ENCODE data around the gene FABP3. TPM values are rescaled to one million over a fixed set of nuclear protein-coding genes. Genes with fewer than 3 reads are reported as not detected.

Gene FABP3
- total and polyA plus RNA-seq, 12 donors: 23.8 to 233 (median 59.4) TPM

DNA sequence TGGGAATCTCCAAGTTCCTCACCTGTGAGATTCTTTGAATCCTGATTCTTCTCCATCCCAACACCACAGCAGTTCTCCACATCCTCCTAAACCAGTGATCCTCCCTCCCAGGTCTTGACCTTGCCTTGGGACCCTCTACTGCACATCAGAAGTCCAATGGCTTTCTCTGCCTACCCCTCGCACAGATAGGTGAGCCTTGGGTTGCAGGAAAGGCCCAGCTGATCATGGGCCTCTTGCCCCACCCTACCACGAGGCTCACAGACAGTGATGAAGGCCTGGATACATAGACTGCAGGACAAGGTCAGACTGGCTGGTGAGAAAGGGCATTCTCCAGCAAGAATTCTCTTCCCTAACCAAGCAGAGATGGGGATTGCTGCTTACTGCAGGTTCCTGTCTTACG, 825 bp downstream of the FABP3 start:
- intact Hi-C loops (cut with DNase I): no loop called here
- peak overlapping the region in 4 of 5 donors; percentile 82 to 93 (median 88) for H3K27ac ChIP-seq
- H3K36me3 ChIP-seq (replicated peaks in 1 of 2): no peaks in the 10 kb centered on the region
- 54 to 68% (median 60%) methylated on average over 3 of the region's 3 CpGs for WGBS, 4 donors
- no peaks in the 10 kb centered on the region for H3K9me3 ChIP-seq (replicated peaks in 1 of 3)
- DNase-seq: peak in 2 of 7 donors; percentile 28 to 55
- H3K4me1 ChIP-seq (replicated peaks in 1 of 2): peaks cover 59 to 71% of the 10 kb centered on the region in 2 donors
- no peaks in the 10 kb centered on the region for H3K27me3 ChIP-seq
- no peak for TF ChIP-seq POLR2A (IDR thresholded peaks at IDR 0.05)
- TF ChIP-seq, protein P1, sequence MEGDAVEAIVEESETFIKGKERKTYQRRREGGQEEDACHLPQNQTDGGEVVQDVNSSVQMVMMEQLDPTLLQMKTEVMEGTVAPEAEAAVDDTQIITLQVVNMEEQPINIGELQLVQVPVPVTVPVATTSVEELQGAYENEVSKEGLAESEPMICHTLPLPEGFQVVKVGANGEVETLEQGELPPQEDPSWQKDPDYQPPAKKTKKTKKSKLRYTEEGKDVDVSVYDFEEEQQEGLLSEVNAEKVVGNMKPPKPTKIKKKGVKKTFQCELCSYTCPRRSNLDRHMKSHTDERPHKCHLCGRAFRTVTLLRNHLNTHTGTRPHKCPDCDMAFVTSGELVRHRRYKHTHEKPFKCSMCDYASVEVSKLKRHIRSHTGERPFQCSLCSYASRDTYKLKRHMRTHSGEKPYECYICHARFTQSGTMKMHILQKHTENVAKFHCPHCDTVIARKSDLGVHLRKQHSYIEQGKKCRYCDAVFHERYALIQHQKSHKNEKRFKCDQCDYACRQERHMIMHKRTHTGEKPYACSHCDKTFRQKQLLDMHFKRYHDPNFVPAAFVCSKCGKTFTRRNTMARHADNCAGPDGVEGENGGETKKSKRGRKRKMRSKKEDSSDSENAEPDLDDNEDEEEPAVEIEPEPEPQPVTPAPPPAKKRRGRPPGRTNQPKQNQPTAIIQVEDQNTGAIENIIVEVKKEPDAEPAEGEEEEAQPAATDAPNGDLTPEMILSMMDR (IDR thresholded peaks at IDR 0.05): no peak
- no peak overlapping the region for H3K4me3 ChIP-seq

DNA sequence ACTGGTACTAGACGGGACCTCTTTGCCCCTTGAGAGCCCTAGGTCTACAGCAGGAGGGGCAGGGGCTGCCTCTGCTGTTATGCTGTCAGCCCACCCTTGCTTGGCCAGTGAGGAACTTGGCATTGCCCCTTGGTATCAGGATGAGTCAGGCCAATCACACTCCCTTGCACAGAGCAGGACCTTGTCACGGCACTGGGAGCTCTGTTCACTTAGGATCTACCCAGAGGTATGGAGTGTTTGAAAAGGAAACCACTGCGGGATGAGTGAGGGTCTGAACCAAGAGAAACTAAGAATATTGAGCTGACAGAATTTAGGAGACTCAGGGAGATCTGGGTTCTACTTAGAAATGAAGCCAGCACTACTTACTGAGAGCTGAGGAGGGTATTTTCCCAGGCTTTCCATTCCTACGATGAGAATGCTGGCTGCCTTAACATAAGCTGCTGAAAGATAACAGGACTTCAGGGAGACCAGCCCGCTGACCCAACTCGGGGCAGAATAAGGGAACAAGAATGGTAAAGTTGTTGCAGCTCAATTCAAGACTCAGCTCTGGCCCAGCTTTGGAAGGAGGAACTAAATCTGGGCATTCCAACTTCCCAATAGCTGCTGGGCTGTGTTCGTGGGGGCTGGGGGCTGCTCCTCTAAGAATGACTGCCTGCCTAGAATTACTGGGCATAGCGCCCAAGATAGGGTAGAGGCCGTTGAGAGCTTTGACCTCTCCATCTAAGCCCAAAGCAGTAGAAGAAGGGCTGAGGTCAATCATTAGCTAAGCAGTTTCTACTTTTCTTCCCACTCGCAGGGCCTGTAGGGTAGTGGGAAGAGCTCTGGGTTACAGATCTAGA, 1.5 kb downstream of the FABP3 start:
- DNase-seq: peak in 3 of 7 donors; percentile 34 to 57 (median 35)
- intact Hi-C loops (cut with DNase I): no loop called here
- Histone ChIP-seq H3K27me3 (no peaks in the 10 kb centered on the region), H3K4me1 (replicated peaks in 1 of 2) (peaks cover 59 to 71% of the 10 kb centered on the region in 2 donors), H3K4me3 (no peak overlapping the region), H3K9me3 (replicated peaks in 1 of 3) (no peaks in the 10 kb centered on the region), H3K27ac (peak overlapping the region in 3 of 5 donors; percentile 82 to 93 (median 91)), H3K36me3 (replicated peaks in 1 of 2) (no peaks in the 10 kb centered on the region)
- TF ChIP-seq, protein P1 (IDR thresholded peaks at IDR 0.05): no peak
- no peak for TF ChIP-seq POLR2A (IDR thresholded peaks at IDR 0.05)
- WGBS, 4 donors: 52 to 64% (median 59%) methylated on average over 10 of the region's 10 CpGs

DNA sequence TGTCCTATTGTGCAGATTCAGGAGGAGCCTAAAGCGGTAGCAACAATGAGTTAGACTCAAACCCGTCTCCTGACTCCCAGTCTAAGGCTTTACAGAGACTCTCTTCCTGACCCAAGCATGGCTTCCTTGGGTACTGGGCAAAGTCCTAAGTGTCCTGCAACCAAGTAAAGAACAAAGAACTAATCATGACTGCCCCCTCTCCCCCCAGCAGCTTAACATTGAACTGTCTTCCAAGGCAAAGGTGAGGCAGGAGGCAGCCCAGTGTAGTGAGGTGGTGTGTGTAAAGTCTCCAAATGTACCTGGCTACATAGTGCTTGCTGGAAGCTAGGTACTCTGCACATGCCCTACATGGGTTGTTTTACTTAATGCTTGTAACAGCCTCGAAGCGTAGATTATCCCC, 2.3 kb downstream of the FABP3 start:
- WGBS, 4 donors: 94 to 97% (median 95%) methylated on average over 4 of the region's 4 CpGs
- H3K27ac ChIP-seq: peak overlapping the region in 1 of 5 donors; percentile 34
- intact Hi-C loops (cut with DNase I): no loop called here
- no peaks in the 10 kb centered on the region for H3K9me3 ChIP-seq (replicated peaks in 1 of 3)
- no peak for TF ChIP-seq POLR2A (IDR thresholded peaks at IDR 0.05)
- TF ChIP-seq, protein P1 (IDR thresholded peaks at IDR 0.05): no peak
- H3K4me1 ChIP-seq (replicated peaks in 1 of 2): peaks cover 63 to 72% of the 10 kb centered on the region in 2 donors
- peak in 1 of 7 donors; percentile 38 for DNase-seq
- H3K27me3 ChIP-seq: no peaks in the 10 kb centered on the region
- H3K36me3 ChIP-seq (replicated peaks in 1 of 2): no peaks in the 10 kb centered on the region
- no peak overlapping the region for H3K4me3 ChIP-seq

DNA sequence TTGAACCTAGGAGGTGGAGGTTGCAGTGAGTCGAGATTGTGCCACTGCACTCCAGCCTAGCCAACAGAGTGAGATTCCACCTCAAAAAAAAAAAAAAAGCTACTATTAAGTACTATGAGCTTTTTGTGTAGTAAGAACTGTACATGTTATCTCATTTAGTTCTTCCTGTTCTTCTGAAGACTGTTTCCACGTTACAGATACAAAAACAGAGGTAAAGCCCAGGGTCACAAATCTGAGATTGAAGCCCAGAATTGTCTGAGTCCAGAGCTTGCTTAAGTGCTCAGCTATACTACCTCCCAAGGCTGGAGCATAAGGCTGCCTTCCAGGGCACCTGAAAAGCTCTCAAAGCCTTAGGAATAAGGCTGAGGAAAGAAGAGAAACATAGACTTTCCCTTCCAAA, 2.9 kb downstream of the FABP3 start:
- H3K27me3 ChIP-seq: no peaks in the 10 kb centered on the region
- TF ChIP-seq, protein P1 (IDR thresholded peaks at IDR 0.05): no peak
- no peak for TF ChIP-seq POLR2A (IDR thresholded peaks at IDR 0.05)
- peak overlapping the region in 2 of 5 donors; percentile 34 to 82 for H3K27ac ChIP-seq
- H3K36me3 ChIP-seq (replicated peaks in 1 of 2): no peaks in the 10 kb centered on the region
- 33 to 69% (median 52%) methylated on average over 2 of the region's 2 CpGs for WGBS, 4 donors
- no peak for DNase-seq
- peaks cover 63 to 73% of the 10 kb centered on the region in 2 donors for H3K4me1 ChIP-seq (replicated peaks in 1 of 2)
- intact Hi-C loops (cut with DNase I): no loop called here
- no peaks in the 10 kb centered on the region for H3K9me3 ChIP-seq (replicated peaks in 1 of 3)
- no peak overlapping the region for H3K4me3 ChIP-seq

All from adrenal gland (tissue), 12 donors.